ENCODE measurements around the gene CNST. TPM values are rescaled to one million over a fixed set of nuclear protein-coding genes. Genes with fewer than 3 reads are reported as not detected.

CNST gene
- total RNA-seq, 1 experiment from 2014 or later, result 21.0 TPM

DNA sequence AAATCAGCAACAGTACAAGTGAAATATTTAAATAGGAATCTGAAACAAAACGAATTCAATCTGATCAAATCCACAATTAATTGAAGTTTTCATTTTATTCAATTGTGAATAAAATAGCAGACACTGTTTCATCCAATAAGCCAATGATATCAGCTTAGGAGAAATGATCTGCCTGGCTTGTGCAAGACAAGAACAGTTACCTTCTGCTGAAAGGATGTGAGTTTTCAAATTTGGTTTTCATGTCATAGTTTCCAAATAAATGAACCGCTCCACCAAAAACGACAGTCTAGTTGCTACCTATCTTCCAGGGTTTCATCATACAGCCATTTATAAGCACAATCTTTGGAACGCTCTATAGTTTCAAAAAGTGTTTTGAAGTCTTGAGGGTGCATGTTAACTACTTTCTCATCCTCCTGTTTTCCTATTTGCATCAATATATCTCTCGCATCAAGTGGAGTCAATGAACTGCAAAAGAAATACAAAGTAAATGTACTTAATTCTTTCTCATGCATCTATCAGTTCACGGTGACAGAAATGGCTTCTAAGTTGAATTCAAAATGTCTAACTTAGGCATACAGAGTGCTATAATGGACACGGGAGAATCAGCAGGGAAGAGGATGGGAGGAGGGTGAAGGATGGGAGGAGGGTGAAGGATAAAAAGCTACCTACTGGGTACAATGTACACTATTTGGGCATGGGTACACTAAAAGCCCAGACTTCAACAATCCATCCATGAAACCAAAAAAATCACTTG lies 25.3 kb upstream of the CNST start:
- no peak for DNase-seq (ENCODE audit: low spot score)
- CTCF ChIA-PET, result no interaction called here
- Histone ChIP-seq H3K27ac (ENCODE audit: low read depth, low read length, poor library complexity, severe bottlenecking) (no peak overlapping the region), H3K36me3 (ENCODE audit: insufficient read depth, low read length, poor library complexity, severe bottlenecking) (peaks cover 16% of the 10 kb centered on the region), H3K4me3 (ENCODE audit: low read depth, low read length, poor library complexity, severe bottlenecking) (no peak overlapping the region), H3K27me3 (replicated peaks; ENCODE audit: insufficient read depth, low read depth, low read length, poor library complexity) (no peaks in the 10 kb centered on the region), H3K9me3 (ENCODE audit: low read depth, low read length, poor library complexity, severe bottlenecking) (no peaks in the 10 kb centered on the region), H3K4me1 (ENCODE audit: insufficient read depth, low read length, poor library complexity, severe bottlenecking) (no peaks in the 10 kb centered on the region)
- no TSS peak for BruUV-seq (replicated peaks)
- intact Hi-C loops (cut with micrococcal nuclease; ENCODE audit: unreplicated experiment), result no loop called here
- POLR2A ChIA-PET (ENCODE audit: low non-redundant PET), result no interaction called here
- TF ChIP-seq, protein P1, sequence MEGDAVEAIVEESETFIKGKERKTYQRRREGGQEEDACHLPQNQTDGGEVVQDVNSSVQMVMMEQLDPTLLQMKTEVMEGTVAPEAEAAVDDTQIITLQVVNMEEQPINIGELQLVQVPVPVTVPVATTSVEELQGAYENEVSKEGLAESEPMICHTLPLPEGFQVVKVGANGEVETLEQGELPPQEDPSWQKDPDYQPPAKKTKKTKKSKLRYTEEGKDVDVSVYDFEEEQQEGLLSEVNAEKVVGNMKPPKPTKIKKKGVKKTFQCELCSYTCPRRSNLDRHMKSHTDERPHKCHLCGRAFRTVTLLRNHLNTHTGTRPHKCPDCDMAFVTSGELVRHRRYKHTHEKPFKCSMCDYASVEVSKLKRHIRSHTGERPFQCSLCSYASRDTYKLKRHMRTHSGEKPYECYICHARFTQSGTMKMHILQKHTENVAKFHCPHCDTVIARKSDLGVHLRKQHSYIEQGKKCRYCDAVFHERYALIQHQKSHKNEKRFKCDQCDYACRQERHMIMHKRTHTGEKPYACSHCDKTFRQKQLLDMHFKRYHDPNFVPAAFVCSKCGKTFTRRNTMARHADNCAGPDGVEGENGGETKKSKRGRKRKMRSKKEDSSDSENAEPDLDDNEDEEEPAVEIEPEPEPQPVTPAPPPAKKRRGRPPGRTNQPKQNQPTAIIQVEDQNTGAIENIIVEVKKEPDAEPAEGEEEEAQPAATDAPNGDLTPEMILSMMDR (conservative IDR thresholded peaks at IDR 0.05; ENCODE audit: low read depth, low read length), result no peak
- no peak for TF ChIP-seq EZH2 (IDR thresholded peaks at IDR 0.05; ENCODE audit: borderline replicate concordance, low read depth, low read length, poor library complexity, severe bottlenecking)

DNA sequence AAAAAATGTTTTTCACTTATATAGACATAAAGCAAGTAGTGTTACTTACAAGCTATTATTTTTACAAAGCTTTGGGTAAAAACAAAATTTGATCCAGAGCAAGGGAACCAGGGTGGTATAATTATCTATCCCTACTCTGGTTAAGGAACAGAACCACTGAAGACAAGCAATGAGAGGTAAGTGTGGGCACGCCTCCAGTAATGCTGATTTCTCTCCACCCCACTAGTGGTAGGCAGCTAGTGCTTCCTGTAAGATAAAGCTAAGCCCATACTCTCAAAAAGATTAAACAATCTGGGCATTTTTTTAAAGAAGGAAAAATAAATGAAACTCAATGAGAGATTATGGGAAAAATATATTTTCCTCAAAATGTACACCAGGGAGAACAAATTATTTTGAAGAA lies 22.3 kb upstream of the CNST start:
- Histone ChIP-seq H3K9me3 (ENCODE audit: low read depth, low read length, poor library complexity, severe bottlenecking) (no peaks in the 10 kb centered on the region), H3K36me3 (ENCODE audit: insufficient read depth, low read length, poor library complexity, severe bottlenecking) (peaks cover 29% of the 10 kb centered on the region), H3K4me3 (ENCODE audit: low read depth, low read length, poor library complexity, severe bottlenecking) (no peak overlapping the region), H3K27ac (ENCODE audit: low read depth, low read length, poor library complexity, severe bottlenecking) (no peak overlapping the region), H3K4me1 (ENCODE audit: insufficient read depth, low read length, poor library complexity, severe bottlenecking) (no peaks in the 10 kb centered on the region), H3K27me3 (replicated peaks; ENCODE audit: insufficient read depth, low read depth, low read length, poor library complexity) (no peaks in the 10 kb centered on the region)
- ChIA-PET CTCF (no interaction called here), POLR2A (ENCODE audit: low non-redundant PET) (no interaction called here)
- TF ChIP-seq EZH2 (IDR thresholded peaks at IDR 0.05; ENCODE audit: borderline replicate concordance, low read depth, low read length, poor library complexity, severe bottlenecking), result no peak
- TF ChIP-seq, protein P1 (conservative IDR thresholded peaks at IDR 0.05; ENCODE audit: low read depth, low read length), result no peak
- no TSS peak for BruUV-seq (replicated peaks)
- no peak for DNase-seq (ENCODE audit: low spot score)
- intact Hi-C loops (cut with micrococcal nuclease; ENCODE audit: unreplicated experiment), result no loop called here

GRCh38 chr1:246549665-246550064 lies 16.6 kb upstream of the CNST start:
- no peaks in the 10 kb centered on the region for H3K4me1 ChIP-seq (ENCODE audit: insufficient read depth, low read length, poor library complexity, severe bottlenecking)
- TF ChIP-seq, protein P1 (conservative IDR thresholded peaks at IDR 0.05; ENCODE audit: low read depth, low read length), result no peak
- no peak for TF ChIP-seq EZH2 (IDR thresholded peaks at IDR 0.05; ENCODE audit: borderline replicate concordance, low read depth, low read length, poor library complexity, severe bottlenecking)
- H3K9me3 ChIP-seq (ENCODE audit: low read depth, low read length, poor library complexity, severe bottlenecking), result no peaks in the 10 kb centered on the region
- H3K27me3 ChIP-seq (replicated peaks; ENCODE audit: insufficient read depth, low read depth, low read length, poor library complexity), result no peaks in the 10 kb centered on the region
- BruUV-seq (replicated peaks), result no TSS peak
- no peak overlapping the region for H3K27ac ChIP-seq (ENCODE audit: low read depth, low read length, poor library complexity, severe bottlenecking)
- intact Hi-C loops (cut with micrococcal nuclease; ENCODE audit: unreplicated experiment), result no loop called here
- no peak overlapping the region for H3K4me3 ChIP-seq (ENCODE audit: low read depth, low read length, poor library complexity, severe bottlenecking)
- H3K36me3 ChIP-seq (ENCODE audit: insufficient read depth, low read length, poor library complexity, severe bottlenecking), result peaks cover 32% of the 10 kb centered on the region
- ChIA-PET CTCF (no interaction called here), POLR2A (ENCODE audit: low non-redundant PET) (no interaction called here)
- DNase-seq (ENCODE audit: low spot score), result no peak

Measured in A673 (cell line).